Endothelial cell of umbilical vein (primary cell): ENCODE measurements around the gene LRRN3. TPM values are rescaled to one million over a fixed set of nuclear protein-coding genes. Genes with fewer than 3 reads are reported as not detected.
A peak's percentile ranks its signal among the peaks of the same experiment; 100 is the strongest.

Source experiments
- BruUV-seq: library from RNA; stranded (reverse); fragments of 400-500 nt; replicated peaks from 2 replicates; lab custom pipeline; 2021; lab: Mats Ljungman, UMichigan
- CTCF ChIA-PET: fragments of 300-600, 350-600 bp; sonication (Branson Sonifier 250); formaldehyde crosslinking; loops from one replicate; lab custom pipeline; 2021; ENCODE audit warnings: antibody characterized with exemption, inconsistent platforms; lab: Charles Lee
- POLR2A ChIA-PET: fragments of 300-600, 350-600 bp; sonication (Branson Sonifier 250); formaldehyde crosslinking; loops from one replicate; lab custom pipeline; 2021; ENCODE audit warnings: antibody characterized with exemption, inconsistent platforms; lab: Charles Lee
- DNase-seq: peaks from one replicate; pipeline ENCODE4 v3.0.0-alpha.2; 2011; ENCODE audit warnings: low read depth, low spot score
- FAIRE-seq: peaks from 2 replicates; lab custom pipeline; 2011; peaks lifted over from hg19 to GRCh38; lab: Jason Lieb, UNC
- H2AFZ ChIP-seq: 2 replicates; pipeline ENCODE4 v1.6.0; 2012; ENCODE audit warnings: low read depth, low read length, control low read depth, inconsistent platforms
- H3K27ac ChIP-seq: 2 replicates; pipeline ENCODE4 v1.5.1; 2011; ENCODE audit warnings: low read depth, mild to moderate bottlenecking, control low read depth, low read length, moderate library complexity; ENCODE audit not compliant: insufficient read depth
- H3K27me3 ChIP-seq, 2 experiments: 2 replicates each; pipeline versions ENCODE4 v1.6.0 to v1.6.1; 2011; ENCODE audit warnings: low read length in 2 of 2, mixed read lengths in 1 of 2; ENCODE audit not compliant: control insufficient read depth in 2 of 2, insufficient read depth in 2 of 2
- H3K36me3 ChIP-seq, 2 experiments: 2 replicates in 1 of 2; 3 replicates in 1 of 2; pipeline ENCODE4 v1.5.1; 2011; ENCODE audit warnings: low read length in 2 of 2, mild to moderate bottlenecking in 1 of 2, moderate library complexity in 1 of 2; ENCODE audit not compliant: control insufficient read depth in 2 of 2, insufficient read depth in 2 of 2; ENCODE audit errors: extremely low read depth in 1 of 2
- H3K4me1 ChIP-seq: 3 replicates; pipeline ENCODE4 v1.5.1; 2011; ENCODE audit warnings: mild to moderate bottlenecking, low read length; ENCODE audit not compliant: control insufficient read depth, insufficient read depth; ENCODE audit errors: extremely low read depth
- H3K4me2 ChIP-seq: 2 replicates; pipeline ENCODE4 v1.6.1; 2011; ENCODE audit warnings: low read length, control low read depth, mixed read lengths; ENCODE audit not compliant: insufficient read depth
- H3K4me3 ChIP-seq, 3 experiments: fragments of 200-600 bp in 1 of 3; sonication (generic), shearing (Covaris generic) in 1 of 3; replicated peaks in 1 of 3; 2 replicates each; pipeline ENCODE4 v1.5.1; 2011 to 2016; ENCODE audit warnings: control low read depth in 3 of 3, low read length in 3 of 3, mild to moderate bottlenecking in 2 of 3, inconsistent platforms in 1 of 3, low read depth in 1 of 3, moderate library complexity in 1 of 3; ENCODE audit not compliant: insufficient read depth in 1 of 3
- H3K79me2 ChIP-seq: 2 replicates; pipeline ENCODE4 v1.6.0; 2012; ENCODE audit warnings: low read length, inconsistent platforms; ENCODE audit not compliant: control insufficient read depth, insufficient read depth
- H3K9ac ChIP-seq: replicated peaks from 2 replicates; pipeline ENCODE3; 2011; ENCODE audit warnings: low read length, control low read depth; ENCODE audit not compliant: insufficient read depth; ENCODE audit errors: extremely low read depth
- H3K9me1 ChIP-seq: replicated peaks from 3 replicates; pipeline ENCODE4 v1.6.0; 2011; ENCODE audit warnings: mild to moderate bottlenecking, low read length; ENCODE audit not compliant: control insufficient read depth, insufficient read depth; ENCODE audit errors: extremely low read depth
- H3K9me3 ChIP-seq: replicated peaks from 2 replicates; pipeline ENCODE4 v1.5.1; 2012; ENCODE audit warnings: low read length, inconsistent platforms; ENCODE audit not compliant: control insufficient read depth, insufficient read depth
- H4K20me1 ChIP-seq: replicated peaks from 2 replicates; pipeline ENCODE3; 2011; ENCODE audit warnings: mild to moderate bottlenecking, low read length; ENCODE audit not compliant: control insufficient read depth, insufficient read depth; ENCODE audit errors: extremely low read depth
- CTCF ChIP-seq, 2 donors: IDR thresholded peaks; 1 replicate in 1 of 2; 2 replicates in 1 of 2; pipeline ENCODE4 v1.5.1; 2011; ENCODE audit warnings: low read length in 2 of 2, mild to moderate bottlenecking in 2 of 2, moderate library complexity in 2 of 2, control low read depth in 1 of 2, inconsistent platforms in 1 of 2, low read depth in 1 of 2; ENCODE audit not compliant: insufficient read depth in 1 of 2; ENCODE audit errors: extremely low read depth in 1 of 2
- EZH2 ChIP-seq: IDR thresholded peaks from 2 replicates; pipeline ENCODE4 v1.6.1; 2012; ENCODE audit warnings: borderline replicate concordance, low read depth, mild to moderate bottlenecking, moderate library complexity, low read length, inconsistent platforms; ENCODE audit not compliant: severe bottlenecking
- GATA2 ChIP-seq: IDR thresholded peaks from 2 replicates; pipeline ENCODE4 v1.7.0; 2011; ENCODE audit warnings: low read depth, mild to moderate bottlenecking, moderate library complexity, mixed read lengths, low read length; ENCODE audit not compliant: insufficient read length, insufficient read depth
- JUN ChIP-seq: IDR thresholded peaks from 2 replicates; pipeline ENCODE4 v1.6.1; 2011; ENCODE audit warnings: borderline replicate concordance, low read depth; ENCODE audit not compliant: insufficient read length, insufficient read depth
- POLR2AphosphoS5 ChIP-seq: IDR thresholded peaks from 2 replicates; pipeline ENCODE4 v1.6.1; 2012; ENCODE audit warnings: low read depth, mild to moderate bottlenecking, control low read depth, low read length, moderate library complexity; ENCODE audit not compliant: insufficient read depth
- dilution Hi-C: fragments of 300-500 bp; cut with MboI; formaldehyde crosslinking; loops from one replicate; pipeline ENCODE4 v1.15.0; 2019; ENCODE audit warnings: low sequenced_read_pairs; ENCODE audit not compliant: extremely low pct_ligation_motif_present
- intact Hi-C: fragments of 100-400 bp; cut with micrococcal nuclease; formaldehyde crosslinking; loops from one replicate; pipeline ENCODE4 v1.10.0; 2022
- polyA plus RNA-seq, 4 experiments: library from polyadenylated mRNA; depleted of rRNA in 3 of 4; stranded (reverse) in 3 of 4; unstranded in 1 of 4; fragments of >200 nt; gene quantifications; 2 replicates each; pipeline versions ENCODE4 v1.2.1 to v1.2.3, GENCODE V29; 2011 to 2012; ENCODE audit warnings: missing spikeins in 1 of 4
- total RNA-seq: library from RNA; stranded (reverse); gene quantifications from 2 replicates; pipeline ENCODE4 v1.2.3, GENCODE V29; 2021
- TF ChIP-seq, protein P1 (sequence below): IDR thresholded peaks from 2 replicates; pipeline ENCODE4 v1.6.1; 2011; ENCODE audit not compliant: insufficient read depth, insufficient read length

Gene LRRN3
- total and polyA plus RNA-seq, 2 donors (not counting 3 experiments of a cell fraction or from before 2014, with no cell fraction given), result not detected

DNA sequence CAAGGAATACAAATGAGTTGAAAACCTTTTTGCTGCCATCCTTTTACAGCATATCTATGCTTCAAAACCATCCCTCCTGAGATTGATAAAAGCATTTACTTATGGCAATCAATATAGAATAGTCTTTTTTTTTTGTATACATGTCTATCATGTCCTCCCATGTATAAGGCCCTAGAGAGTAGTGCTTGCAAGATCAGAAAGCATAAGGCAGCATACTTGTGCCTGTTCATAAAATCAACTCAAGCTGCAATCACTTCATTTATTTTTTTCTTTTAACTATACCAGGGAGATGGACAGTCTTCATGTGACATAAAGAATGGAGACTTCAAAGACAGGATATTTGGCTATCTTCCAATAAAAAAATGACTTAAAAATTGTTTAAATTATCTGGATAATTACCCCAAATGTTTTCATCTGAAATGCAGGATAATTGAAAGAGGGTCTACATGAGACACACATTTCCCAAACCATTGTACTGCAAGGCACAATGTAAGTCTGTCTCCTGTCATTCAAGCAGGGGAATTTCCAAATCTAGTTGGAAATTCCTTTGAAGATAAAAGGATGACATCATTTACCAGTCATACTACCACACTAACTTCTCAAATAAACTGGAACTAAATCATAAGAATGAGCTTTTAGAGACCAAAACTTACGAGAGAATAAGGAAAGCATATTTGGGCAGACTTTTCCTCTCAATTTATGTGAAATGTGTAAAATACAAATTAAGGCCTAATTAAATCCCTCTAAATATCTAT, 22.5 kb downstream of the LRRN3 start:
- H3K27me3 ChIP-seq, result no peaks in the 10 kb centered on the region
- H3K9me3 ChIP-seq, result no peaks in the 10 kb centered on the region
- H4K20me1 ChIP-seq, result no peaks in the 10 kb centered on the region
- no peak for TF ChIP-seq CTCF (IDR thresholded peaks at IDR 0.05; ENCODE audit: extremely low read depth in 1 of 2, insufficient read depth in 1 of 2, low read depth in 1 of 2, low read length in 2 of 2)
- TF ChIP-seq, protein P1, sequence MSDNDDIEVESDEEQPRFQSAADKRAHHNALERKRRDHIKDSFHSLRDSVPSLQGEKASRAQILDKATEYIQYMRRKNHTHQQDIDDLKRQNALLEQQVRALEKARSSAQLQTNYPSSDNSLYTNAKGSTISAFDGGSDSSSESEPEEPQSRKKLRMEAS, result no peak
- no peak for TF ChIP-seq GATA2
- TF ChIP-seq EZH2, result no peak
- TF ChIP-seq POLR2AphosphoS5, result no peak
- TF ChIP-seq JUN, result peak; percentile 52
- no peak for FAIRE-seq
- CTCF ChIA-PET, result interaction anchor here (1.2 kb wide), 1 partner anchor 13 kb away, joined by 3 read pairs; no protein-coding TSS in a partner anchor
- H3K9me1 ChIP-seq, result no peaks in the 10 kb centered on the region
- H3K4me1 ChIP-seq, result peaks cover 8% of the 10 kb centered on the region
- H3K4me3 ChIP-seq, result no peak overlapping the region
- peak; percentile 54 for DNase-seq
- H2AFZ ChIP-seq, result no peak overlapping the region
- intact Hi-C loops (no loop called here), dilution Hi-C loops (no loop called here)
- no peak overlapping the region for H3K9ac ChIP-seq
- no TSS peak for BruUV-seq
- no peaks in the 10 kb centered on the region for H3K36me3 ChIP-seq
- H3K79me2 ChIP-seq, result no peaks in the 10 kb centered on the region
- POLR2A ChIA-PET, result no interaction called here
- H3K4me2 ChIP-seq, result no peak overlapping the region
- no peak overlapping the region for H3K27ac ChIP-seq
